Measurements from ENCODE around the gene PRSS2.

PRSS2 gene

DNA sequence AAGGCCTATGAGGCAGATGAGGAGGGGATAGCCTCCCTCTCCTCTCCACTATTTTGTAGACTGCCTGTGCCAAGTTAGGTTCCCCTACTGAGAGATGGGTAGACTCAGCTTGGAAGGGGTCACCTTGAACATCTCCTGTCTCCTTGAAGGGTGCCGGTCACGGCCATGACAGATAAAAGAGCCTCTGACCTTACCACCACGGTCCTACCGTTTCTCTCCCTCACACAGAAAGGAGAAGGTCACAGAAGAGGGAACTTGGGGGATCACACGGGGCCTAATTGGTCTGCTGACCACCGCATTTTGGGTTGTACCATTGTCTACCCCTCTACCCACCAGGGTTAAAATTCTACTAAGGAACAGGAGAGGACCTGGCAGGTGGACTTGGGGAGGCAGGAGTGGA lies 17.0 kb downstream of the PRSS2 start:
- no peak for FAIRE-seq

DNA sequence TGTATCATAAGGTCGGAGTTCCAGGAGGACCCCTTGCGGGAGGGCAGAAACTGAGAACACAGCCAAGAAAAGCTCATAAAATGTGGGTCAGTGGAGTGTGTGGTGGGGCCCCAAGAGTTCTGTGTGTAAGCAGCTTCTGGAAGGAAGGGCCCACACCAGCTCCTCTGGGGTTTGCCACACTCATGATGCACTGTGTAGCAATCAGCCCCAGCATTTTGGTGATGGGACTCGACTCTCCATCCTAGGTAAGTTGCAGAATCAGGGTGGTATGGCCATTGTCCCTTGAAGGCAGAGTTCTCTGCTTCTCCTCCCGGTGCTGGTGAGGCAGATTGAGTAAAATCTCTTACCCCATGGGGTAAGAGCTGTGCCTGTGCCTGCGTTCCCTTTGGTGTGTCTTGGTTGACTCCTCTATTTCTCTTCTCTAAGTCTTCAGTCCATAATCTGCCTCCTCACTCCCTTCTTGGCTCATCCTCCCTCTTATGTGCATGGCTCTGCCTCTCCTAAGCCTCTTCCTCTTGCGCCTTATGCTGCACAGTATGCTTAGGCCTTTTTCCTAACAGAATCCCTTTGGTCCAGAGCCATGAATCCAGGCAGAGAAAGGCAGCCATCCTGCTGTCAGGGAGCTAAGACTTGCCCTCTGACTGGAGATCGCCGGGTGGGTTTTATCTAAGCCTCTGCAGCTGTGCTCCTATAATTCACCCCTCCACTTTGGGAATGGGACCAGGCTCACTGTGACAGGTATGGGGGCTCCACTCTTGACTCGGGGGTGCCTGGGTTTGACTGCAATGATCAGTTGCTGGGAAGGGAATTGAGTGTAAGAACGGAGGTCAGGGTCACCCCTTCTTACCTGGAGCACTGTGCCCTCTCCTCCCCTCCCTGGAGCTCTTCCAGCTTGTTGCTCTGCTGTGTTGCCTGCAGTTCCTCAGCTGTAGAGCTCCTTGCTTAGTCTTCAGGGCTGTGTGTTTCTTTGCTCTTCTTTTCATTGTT lies 17.8 kb downstream of the PRSS2 start:
- no peak for FAIRE-seq

DNA sequence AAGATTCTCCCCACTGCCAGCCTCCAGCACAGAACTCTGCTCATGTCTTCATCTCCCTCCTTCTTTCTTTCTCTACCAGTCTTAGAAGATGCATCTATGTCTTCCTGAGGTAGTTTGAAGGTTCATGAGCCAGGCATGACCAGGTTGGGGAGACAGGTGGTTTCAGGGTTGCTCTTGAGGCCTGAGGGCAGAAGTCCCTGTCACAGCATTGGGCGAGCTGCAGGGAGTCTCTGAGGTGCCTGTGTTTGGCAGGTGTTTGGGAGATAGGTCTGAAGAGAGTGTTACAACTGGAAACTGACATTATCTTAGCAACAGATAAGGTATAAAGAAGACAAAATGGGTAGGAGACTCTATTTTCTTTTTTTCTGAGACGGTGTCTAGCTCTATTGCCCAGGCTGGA lies 18.7 kb downstream of the PRSS2 start:
- FAIRE-seq, result no peak

DNA sequence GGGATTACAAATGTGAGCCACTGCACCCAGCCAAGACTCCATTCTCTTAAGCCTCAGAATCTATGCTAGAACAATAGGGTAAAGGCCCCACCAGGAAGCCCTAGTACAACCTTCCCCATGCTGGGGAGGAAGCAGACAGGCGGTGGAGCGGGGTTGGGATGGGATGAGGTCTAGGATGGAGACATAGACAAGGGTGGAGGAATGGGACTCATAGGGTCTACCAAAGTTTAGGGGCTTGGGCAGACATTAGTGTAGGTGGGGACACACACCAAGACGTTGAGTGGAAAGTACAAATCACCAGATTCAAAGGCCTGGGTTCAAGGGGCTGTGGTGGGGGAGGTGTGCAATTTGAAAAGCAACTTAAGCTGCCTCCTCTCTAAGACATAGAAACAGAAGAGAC lies 19.3 kb downstream of the PRSS2 start:
- no peak for FAIRE-seq

DNA sequence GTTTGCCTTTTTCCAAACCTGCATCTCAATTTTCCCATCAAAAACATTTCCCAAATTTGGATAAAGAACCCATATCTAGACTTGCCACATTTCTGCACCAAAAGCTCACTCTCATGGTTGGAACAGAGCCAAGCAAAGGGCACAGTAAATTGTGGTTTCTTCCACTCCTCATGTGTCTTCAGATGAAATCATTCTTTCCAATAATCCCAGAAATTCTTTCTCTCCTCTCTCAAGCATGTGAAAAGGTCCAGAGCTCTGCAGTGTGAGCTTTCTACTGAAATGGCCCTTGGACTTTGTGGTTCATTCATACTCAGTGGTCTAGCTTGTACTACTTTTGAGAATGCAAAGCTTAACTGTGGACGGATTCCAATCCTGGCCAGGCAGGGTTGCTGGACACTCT lies 19.8 kb downstream of the PRSS2 start:
- FAIRE-seq, result no peak

DNA sequence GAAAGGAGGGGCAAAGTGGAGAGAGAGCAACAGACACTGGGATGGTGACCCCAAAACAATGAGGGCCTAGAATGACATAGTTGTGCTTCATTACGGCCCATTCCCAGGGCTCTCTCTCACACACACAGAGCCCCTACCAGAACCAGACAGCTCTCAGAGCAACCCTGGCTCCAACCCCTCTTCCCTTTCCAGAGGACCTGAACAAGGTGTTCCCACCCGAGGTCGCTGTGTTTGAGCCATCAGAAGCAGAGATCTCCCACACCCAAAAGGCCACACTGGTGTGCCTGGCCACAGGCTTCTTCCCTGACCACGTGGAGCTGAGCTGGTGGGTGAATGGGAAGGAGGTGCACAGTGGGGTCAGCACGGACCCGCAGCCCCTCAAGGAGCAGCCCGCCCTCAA lies 20.7 kb downstream of the PRSS2 start:
- no peak for FAIRE-seq

DNA sequence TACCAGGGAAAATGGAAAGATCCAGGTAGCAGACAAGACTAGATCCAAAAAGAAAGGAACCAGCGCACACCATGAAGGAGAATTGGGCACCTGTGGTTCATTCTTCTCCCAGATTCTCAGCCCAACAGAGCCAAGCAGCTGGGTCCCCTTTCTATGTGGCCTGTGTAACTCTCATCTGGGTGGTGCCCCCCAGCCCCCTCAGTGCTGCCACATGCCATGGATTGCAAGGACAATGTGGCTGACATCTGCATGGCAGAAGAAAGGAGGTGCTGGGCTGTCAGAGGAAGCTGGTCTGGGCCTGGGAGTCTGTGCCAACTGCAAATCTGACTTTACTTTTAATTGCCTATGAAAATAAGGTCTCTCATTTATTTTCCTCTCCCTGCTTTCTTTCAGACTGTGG lies 21.4 kb downstream of the PRSS2 start:
- FAIRE-seq, result no peak

DNA sequence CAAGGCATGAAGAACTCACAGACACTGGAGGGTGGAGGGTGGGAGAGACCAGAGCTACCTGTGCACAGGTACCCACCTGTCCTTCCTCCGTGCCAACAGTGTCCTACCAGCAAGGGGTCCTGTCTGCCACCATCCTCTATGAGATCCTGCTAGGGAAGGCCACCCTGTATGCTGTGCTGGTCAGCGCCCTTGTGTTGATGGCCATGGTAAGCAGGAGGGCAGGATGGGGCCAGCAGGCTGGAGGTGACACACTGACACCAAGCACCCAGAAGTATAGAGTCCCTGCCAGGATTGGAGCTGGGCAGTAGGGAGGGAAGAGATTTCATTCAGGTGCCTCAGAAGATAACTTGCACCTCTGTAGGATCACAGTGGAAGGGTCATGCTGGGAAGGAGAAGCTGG lies 21.8 kb downstream of the PRSS2 start:
- FAIRE-seq, result no peak

DNA sequence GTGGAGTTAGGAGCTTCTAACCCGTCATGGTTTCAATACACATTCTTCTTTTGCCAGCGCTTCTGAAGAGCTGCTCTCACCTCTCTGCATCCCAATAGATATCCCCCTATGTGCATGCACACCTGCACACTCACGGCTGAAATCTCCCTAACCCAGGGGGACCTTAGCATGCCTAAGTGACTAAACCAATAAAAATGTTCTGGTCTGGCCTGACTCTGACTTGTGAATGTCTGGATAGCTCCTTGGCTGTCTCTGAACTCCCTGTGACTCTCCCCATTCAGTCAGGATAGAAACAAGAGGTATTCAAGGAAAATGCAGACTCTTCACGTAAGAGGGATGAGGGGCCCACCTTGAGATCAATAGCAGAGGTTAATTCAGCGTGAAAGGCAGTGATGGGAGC lies 22.4 kb downstream of the PRSS2 start:
- no peak for FAIRE-seq

DNA sequence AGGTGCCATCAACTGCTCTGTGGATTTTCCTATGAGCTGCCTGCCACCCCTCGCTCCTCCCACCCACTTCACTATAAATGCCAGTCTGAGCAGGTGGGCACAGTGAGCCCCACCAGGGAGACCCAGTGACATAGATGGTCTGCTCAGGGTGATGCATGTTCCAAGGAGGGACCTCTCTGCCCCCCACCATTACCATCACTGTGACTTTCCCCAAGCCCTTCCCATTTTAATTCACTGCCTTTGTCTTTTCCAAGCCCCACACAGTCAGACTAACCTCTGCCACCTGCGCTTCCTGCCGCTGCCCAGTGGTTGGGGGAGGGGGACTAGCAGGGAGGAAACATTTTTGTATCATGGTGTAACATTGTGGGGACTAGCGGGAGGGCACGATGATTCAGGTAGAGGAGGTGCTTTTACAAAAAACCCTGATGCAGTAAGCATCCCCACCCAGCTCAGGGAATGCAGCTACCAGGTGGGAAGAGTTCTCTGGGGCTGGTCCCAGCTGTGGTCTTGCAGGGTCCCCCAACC lies 24.6 kb downstream of the PRSS2 start:
- no peak for FAIRE-seq

DNA sequence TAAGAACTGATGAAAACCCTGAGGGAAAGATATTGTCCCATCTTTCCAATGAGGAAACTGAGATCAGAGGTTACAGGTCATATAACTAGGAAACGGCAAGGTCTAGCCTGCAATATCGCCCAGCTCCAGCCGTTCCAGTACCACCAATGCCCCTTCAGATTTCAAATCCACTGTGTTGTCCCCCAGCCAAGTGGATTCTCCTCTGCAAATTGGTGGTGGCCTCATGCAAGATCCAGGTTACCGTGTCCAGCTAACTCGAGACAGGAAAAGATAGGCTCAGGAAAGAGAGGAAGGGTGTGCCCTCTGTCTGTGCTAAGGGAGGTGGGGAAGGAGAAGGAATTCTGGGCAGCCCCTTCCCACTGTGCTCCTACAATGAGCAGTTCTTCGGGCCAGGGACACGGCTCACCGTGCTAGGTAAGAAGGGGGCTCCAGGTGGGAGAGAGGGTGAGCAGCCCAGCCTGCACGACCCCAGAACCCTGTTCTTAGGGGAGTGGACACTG lies 25.3 kb downstream of the PRSS2 start:
- FAIRE-seq, result no peak

DNA sequence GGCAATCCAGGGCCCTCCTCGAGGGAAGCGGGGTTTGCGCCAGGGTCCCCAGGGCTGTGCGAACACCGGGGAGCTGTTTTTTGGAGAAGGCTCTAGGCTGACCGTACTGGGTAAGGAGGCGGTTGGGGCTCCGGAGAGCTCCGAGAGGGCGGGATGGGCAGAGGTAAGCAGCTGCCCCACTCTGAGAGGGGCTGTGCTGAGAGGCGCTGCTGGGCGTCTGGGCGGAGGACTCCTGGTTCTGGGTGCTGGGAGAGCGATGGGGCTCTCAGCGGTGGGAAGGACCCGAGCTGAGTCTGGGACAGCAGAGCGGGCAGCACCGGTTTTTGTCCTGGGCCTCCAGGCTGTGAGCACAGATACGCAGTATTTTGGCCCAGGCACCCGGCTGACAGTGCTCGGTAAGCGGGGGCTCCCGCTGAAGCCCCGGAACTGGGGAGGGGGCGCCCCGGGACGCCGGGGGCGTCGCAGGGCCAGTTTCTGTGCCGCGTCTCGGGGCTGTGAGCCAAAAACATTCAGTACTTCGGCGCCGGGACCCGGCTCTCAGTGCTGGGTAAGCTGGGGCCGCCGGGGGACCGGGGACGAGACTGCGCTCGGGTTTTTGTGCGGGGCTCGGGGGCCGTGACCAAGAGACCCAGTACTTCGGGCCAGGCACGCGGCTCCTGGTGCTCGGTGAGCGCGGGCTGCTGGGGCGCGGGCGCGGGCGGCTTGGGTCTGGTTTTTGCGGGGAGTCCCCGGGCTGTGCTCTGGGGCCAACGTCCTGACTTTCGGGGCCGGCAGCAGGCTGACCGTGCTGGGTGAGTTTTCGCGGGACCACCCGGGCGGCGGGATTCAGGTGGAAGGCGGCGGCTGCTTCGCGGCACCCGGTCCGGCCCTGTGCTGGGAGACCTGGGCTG lies 26.0 kb downstream of the PRSS2 start:
- FAIRE-seq, result no peak

DNA sequence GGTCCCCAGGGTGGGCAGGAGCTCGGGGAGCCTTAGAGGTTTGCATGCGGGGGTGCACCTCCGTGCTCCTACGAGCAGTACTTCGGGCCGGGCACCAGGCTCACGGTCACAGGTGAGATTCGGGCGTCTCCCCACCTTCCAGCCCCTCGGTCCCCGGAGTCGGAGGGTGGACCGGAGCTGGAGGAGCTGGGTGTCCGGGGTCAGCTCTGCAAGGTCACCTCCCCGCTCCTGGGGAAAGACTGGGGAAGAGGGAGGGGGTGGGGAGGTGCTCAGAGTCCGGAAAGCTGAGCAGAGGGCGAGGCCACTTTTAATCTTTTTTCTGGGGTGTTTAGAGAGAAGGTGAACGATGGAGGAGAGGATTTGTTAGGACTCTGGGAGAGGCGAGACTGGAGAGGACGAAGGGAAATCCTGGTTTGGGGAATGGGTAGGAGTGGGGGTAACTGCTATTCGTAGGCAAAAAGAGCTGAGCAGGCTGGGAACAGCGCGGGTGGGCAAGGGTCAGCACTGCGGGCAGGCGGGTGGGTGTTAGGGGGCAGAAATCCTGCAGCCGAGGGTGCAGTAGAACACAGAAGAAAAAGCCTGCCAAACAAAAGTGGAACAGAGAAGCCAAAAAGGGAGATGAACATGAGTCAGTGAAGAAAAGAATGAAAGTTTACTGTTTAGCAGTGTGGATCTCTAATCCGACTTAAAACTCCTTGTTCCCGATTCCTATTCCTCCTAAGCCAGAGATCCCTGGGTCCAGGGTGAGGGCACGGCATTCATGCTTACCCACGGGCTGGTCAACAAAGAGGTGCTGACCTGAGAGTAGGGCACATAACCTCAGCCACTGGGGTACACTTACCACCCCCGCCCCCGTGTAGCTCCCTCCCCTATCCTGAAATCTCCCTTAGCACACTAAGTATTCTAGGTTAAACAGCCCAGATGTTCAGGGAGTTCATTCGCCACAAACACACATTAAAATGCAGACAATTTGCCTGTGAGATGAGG lies 26.9 kb downstream of the PRSS2 start:
- FAIRE-seq, result no peak

DNA sequence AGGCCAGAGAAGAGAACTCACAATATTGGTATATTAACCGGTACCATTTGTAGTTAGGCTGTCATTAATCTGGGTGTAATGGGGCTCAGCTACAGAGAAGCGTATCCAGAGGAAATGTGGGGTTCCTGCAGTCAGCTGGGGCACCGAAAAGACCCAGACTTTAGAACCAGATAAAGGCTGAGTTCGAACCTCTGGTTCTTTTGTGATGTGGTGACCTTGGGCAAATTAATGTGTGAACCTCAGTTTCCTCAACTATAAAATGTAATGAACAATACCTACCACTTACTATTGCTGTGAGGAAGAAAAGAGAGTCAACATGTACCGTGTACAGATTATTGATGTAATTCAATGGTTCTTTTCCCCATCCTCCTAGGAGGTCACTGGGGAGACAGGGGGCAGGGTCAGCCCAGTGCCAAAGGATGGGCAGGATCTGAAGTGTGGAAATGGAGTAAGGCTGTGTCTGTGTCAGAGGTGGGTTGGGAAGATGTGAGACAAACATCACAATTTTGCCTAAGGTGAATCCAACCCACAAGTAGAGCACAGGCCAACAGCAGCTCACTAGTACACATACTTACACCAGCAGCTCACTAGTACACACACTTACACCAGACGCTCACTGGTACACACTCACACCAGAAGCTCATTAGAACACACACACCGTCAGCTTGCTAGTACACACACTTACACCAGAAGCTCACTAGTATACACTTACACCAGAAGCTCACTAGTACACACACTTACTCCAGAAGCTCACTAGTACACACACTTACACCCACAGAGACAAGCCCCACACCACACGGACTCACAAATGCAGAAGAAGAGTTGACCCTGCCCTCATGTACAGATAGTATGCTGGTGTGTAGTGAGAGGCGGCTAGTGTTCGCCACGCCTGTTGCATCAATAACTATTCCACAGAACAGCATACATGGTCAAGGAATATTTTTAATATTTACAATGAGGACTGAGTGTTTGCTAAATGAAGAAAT lies 28.0 kb downstream of the PRSS2 start:
- no peak for FAIRE-seq

DNA sequence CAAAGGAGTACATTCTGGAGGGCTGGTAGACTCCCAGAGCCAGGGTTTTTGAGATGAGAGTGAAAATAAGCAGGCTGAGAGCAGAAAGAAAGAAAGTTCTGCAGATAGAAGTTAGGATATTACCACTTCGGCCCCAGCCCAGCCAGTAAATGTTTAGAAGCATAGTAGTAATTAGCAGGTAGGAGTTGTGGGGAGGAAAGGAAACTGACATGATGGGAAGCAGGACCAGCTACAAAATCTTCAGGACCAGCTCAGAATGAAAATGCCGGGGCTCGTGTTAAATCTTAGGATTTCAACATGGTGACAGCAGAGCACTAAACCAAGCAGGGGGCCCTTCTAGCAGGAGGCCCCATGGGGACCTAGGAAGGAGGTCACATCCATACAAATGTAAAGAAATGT lies 28.7 kb downstream of the PRSS2 start:
- no peak for FAIRE-seq

DNA sequence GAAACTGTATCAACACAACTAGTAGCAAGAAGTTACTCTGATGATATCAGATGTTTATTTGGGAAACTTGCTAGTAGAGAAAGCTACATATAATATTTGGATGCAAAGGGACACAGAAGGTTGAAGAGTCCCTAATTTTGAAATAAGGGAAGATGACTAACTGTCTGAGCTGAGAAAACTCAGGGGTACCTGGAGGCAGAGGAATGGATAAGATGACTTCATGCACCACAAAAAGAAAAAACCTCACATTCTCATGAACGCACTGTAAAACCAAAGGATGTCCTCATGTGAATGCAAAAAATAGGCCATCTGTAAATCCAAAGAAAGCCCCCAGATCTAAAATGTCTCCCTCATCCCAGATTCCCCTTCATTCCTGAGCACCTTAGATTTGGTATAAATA lies 29.3 kb downstream of the PRSS2 start:
- no peak for FAIRE-seq

DNA sequence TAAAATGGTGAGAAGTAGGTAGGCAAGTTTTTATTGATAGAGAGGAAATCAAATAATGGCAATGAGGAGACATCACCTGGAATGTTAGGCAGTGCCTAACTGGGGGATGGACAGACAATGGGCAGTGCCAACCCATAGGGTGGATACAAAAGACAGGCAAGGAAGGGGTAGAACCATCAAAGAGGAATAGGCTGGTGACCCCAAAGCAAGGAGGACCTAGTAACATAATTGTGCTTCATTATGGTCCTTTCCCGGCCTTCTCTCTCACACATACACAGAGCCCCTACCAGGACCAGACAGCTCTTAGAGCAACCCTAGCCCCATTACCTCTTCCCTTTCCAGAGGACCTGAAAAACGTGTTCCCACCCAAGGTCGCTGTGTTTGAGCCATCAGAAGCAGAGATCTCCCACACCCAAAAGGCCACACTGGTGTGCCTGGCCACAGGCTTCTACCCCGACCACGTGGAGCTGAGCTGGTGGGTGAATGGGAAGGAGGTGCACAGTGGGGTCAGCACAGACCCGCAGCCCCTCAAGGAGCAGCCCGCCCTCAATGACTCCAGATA lies 30.0 kb downstream of the PRSS2 start:
- no peak for FAIRE-seq

DNA sequence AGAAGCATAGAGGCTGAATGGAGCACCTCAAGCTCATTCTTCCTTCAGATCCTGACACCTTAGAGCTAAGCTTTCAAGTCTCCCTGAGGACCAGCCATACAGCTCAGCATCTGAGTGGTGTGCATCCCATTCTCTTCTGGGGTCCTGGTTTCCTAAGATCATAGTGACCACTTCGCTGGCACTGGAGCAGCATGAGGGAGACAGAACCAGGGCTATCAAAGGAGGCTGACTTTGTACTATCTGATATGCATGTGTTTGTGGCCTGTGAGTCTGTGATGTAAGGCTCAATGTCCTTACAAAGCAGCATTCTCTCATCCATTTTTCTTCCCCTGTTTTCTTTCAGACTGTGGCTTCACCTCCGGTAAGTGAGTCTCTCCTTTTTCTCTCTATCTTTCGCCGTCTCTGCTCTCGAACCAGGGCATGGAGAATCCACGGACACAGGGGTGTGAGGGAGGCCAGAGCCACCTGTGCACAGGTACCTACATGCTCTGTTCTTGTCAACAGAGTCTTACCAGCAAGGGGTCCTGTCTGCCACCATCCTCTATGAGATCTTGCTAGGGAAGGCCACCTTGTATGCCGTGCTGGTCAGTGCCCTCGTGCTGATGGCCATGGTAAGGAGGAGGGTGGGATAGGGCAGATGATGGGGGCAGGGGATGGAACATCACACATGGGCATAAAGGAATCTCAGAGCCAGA lies 31.0 kb downstream of the PRSS2 start:
- no peak for FAIRE-seq

DNA sequence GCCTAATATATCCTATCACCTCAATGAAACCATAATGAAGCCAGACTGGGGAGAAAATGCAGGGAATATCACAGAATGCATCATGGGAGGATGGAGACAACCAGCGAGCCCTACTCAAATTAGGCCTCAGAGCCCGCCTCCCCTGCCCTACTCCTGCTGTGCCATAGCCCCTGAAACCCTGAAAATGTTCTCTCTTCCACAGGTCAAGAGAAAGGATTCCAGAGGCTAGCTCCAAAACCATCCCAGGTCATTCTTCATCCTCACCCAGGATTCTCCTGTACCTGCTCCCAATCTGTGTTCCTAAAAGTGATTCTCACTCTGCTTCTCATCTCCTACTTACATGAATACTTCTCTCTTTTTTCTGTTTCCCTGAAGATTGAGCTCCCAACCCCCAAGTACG lies 31.5 kb downstream of the PRSS2 start:
- FAIRE-seq, result no peak

DNA sequence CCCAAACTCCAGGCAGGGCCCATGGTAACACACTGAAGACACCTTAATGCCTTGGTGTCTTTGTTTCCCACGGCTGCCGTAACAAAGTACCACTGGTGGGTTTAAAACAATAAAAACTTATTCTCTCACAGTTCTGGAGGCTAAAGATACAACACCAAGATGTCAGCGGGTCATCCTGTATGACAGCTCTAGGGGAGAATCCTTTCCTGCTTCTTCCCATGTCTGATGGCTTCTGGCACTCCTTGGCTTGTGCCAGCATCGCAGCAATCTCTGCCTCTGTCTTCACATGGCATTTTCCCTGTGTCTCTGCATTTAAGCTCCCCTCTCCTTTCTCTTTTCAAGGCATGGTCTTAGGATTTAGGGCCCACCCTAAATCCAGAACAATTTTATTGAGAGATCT lies 33.1 kb downstream of the PRSS2 start:
- FAIRE-seq, result no peak

Measured in colon (tissue), 2 donors.